ENCODE results near the gene SRD5A3.

SRD5A3 gene

GRCh38 chr4:55378617-55379467 lies 32.8 kb downstream of the SRD5A3 start:
- no peak for DNase-seq

DNA sequence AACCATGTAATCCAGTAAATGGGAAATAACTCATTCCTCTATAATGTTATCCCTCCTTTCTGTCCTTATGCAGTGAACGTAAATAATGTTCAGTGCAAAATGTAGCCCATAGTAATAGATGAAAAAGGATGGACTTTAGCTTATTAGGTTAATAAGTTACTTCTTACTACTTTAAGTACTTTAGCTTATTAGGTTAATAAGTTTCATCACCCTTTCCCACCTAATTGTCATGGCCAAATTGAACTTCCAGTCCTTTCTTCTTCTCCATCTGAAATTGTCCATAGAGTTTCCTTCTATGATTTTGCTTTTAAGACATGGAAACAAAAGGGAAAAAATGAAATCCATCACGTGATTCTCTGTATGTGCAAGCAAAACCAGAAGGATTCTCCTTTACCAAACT lies 34.5 kb downstream of the SRD5A3 start:
- DNase-seq, result no peak

DNA sequence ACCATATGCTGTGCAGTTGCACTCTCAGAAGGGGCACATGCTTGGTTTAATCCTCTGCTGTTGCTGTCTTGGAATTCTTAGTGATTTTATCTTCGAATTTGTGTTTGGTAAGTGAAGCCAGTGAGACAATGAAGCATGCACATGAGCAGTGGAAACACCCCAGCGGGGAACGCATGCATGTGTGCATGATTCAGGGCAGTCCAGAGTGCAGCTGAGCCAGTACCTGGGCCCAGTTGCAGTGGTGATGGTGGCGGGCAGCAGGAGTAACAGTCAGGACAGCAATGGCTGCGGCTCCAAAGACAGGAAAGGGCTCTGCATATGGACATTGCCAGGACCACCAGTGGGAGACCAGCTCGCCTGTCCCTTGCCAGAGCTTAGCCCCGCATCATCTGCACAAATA lies 35.5 kb downstream of the SRD5A3 start:
- DNase-seq, result no peak

DNA sequence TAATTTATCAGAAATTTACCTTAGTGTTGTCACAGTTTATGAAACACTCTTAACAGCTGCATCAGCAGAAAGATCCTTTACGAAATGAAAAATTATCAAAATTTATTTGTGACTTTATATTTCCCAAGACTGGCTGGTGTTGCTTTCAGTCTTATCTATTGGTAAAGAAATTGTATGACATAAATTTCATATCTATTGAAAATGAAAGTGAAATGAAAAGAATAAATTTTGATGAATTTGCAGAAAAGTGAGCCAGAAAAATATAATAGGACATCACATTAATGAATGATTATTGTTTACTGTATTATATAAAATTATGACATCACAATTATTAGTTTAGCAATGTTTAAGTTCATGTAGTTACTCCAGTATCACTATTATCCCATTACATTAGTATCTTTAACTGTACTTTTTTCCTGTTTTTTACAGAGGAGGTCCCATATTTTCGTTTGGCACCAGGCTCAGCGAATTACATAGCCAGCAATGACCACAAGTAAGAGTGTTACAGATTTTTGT lies 36.5 kb downstream of the SRD5A3 start:
- no peak for DNase-seq

DNA sequence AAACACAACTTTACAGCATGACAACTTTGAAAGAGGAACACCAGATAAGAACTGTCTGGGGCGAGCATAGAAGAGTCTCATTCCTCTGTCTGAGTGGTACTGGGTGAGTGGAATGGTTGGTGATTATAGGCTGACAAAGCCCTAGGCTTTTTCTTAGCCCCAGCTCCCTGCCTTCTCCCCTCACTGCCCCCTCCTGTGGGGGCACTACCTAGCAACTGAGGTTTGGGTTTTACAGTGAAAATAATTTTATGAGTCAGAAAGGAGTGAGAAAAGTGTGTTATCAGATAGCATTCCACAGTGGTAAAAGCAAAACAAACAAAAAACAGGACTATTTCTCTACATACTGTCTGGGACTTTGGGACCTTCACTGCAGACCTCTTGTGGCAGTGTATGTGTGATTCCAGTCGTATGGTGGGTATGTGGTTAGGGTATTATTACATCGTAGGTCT lies 39.2 kb downstream of the SRD5A3 start:
- DNase-seq, result no peak

GRCh38 chr4:55386073-55386472 lies 40.0 kb downstream of the SRD5A3 start:
- DNase-seq, result no peak

GRCh38 chr4:55386840-55387239 lies 40.8 kb downstream of the SRD5A3 start:
- no peak for DNase-seq

GRCh38 chr4:55393461-55394320 lies 47.6 kb downstream of the SRD5A3 start:
- DNase-seq, result no peak

DNA sequence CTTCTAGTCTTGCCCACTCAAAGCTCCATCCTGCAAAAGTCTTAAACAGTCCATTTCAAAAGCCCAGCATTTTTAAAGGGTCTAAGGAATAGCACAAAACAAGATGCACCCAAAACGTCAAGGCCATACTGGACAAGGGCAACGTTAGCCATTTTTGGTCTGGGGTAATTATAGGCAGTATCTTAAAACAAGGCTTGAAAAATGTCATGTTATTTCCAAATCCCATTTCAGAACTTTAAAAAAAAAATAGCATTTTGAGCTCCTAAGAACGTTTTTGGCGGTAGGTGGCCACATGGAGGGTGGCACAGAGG lies 49.1 kb downstream of the SRD5A3 start:
- no peak for DNase-seq

- DNase-seq, result peak; percentile 94
These were observed 49.7 kb downstream of the SRD5A3 start, which contains the start of gene TMEM165 for GRCh38 chr4:55395529-55396307. TMEM165 (plus strand) TSS chr4:55395957; CDS start chr4:55396190, 233 bp downstream.

DNA sequence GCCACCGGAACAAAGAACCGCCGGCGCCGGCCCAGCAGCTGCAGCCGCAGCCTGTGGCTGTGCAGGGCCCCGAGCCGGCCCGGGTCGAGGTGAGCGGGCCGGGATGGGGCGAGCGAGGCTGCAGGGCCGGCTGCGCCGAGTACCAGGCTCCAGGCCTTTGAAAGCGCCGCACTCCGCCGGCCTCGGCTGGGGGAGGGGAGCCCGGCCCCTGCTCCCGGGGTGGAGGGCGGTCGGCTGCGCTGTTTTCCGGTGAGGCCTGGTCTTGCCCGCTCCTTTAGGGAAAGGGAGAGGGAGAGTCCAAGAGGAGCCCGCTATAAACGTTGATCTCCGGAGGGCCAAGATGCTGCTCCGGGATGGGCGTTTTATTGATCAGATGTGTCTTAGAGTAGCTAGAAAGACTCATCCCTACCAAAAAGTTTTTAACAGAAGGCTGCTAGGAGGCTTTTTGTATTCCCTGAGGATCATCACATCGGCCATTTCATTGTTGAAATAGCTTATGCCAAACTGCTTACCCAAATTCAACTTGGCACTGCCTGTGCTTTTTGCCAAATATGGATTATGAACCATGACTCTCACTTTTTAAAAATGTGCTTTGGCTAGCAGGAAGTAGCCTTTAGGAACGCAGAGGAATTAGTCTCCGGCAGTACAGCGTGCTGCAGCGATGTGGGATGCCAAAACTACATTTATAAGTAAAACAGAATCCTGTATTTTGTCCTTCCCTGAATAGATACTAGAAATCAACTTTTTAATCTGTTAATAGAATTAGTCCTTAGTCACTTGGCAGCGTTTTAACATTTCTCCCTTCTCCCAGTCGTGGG lies 50.5 kb downstream of the SRD5A3 start:
- DNase-seq, result peak; percentile 75

DNA sequence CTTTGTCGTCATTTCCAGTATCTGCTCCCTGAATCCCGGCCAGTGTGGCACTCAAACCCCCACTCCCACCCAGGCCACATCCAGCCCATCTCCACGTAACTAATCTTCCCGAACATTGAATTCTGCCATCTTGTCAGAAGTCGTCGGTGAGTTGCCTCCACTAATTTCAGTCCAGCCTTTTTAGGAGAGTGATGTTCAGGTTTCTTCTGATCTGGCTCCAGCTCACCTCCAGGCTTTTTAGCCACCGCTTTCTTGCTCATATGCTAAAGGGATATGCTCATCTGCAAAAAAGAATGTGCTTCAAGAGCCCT lies 51.0 kb downstream of the SRD5A3 start:
- DNase-seq, result peak; percentile 34

DNA sequence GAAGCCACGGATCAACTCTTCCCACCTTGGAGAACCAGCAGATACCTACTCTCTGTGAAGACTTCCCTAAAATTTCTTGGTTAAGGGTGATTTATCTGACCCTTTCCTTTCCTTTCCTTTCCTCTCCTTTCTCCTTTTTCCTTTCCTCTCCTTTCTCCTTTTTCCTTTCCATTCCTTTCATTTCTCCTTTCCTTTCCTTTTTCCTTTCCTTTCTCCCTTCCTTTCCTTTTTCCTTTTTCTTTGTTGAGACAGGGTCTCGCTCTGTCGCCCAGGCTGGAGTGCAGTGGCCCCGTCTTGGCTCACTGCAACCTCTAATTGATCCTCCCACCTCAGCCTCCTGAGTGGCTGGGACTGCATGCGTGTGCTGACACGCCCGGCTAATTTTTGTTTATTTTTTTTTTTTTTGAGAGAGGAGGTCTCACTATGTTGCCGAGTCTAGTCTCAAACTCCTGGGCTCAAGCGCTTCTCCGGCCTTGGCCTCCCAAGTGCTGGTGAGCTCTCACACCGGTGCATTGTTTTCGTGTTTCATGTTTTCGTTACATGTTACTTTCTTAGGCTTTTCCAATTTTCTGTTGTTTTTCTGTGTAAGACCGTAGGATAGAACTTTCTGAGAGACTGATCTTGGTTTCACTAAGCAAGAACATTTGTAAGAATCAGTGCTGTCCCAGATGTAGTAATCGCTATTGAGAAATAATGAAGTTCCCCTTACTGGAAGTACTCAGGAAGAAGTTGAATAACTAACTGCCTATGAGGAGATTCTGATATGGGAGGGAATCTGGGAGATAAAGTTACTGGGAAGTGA lies 51.7 kb downstream of the SRD5A3 start:
- no peak for DNase-seq

DNA sequence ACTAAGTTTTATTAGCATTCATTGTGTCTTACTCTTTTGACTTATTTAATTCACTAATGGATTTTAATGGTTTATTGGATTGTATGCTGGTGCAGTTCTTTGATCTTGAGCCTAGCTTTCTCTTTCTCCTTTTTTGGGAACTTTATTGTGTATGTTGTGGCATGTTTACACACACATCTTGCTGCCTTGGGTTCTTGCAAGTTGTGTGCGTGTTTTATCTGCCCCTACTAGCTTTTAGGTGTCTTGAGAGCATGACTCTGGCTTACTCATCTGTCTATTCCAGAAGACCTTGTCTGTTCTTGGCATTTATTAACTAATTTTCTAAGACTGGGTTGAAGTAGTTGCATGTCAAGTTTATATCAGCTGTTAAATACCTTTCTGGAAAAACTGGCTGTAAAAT lies 52.4 kb downstream of the SRD5A3 start:
- DNase-seq, result no peak

- DNase-seq, result no peak
These were observed 52.9 kb downstream of the SRD5A3 start for GRCh38 chr4:55398966-55399365.

GRCh38 chr4:55399581-55399980 lies 53.5 kb downstream of the SRD5A3 start:
- no peak for DNase-seq

DNA sequence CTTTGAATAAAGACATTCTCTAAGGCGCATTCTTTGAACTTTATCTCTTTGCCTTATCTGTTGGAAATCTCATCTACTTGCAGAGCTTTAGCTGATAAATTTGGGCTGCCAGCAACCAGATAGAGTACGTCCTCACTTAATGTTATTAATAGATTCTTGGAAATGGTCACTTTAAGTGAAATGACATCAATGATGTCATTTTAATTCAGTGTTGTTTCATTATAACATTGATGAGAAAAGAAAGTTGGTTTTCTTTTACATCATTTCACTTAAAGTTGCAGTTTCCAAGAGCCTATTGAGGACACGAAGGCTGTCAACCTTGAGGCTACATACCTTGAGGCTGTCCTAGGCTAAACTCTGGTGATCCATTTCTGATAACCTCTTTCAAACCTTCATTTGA lies 59.0 kb downstream of the SRD5A3 start:
- no peak for DNase-seq

- no peak for DNase-seq
These were observed 60.5 kb downstream of the SRD5A3 start for GRCh38 chr4:55406545-55406944.

DNA sequence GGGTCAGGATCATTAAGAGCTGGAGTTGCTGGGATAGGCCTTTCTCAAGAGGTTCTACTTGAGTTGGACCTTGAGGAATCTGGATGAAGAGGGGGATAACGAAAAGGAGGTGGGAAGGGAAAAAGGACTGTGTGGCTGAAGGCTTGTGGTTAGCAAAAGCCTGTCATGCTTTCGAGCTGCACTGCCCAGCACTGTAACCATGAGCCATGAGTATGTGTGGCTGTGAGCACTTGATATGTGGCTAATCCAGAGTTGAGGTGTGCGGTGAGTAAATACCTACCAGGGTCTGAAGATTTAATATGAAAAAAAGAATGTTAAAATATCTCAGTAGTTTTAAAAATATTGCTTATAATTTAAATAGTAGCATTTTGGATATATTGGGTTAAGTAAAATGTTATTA lies 61.1 kb downstream of the SRD5A3 start:
- no peak for DNase-seq

DNA sequence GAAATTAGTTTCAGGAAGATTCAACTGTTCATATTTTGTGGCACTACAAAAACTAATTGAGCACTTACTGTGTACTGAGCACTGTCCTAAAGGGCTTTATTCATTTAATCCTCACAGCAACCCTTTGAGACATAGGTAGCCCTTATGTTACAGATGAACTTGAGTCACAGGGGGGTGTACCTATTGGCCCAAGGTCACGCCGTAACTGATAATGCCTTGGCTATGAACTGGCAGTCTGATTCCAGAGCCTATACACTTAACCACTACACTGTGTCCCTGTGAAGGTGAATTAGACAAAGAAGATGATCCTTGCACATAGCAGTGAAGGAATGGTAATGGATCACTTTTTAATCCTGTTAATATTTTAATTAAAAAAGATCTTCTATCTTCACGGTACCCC lies 61.7 kb downstream of the SRD5A3 start:
- DNase-seq, result no peak

GRCh38 chr4:55409468-55410171 lies 63.6 kb downstream of the SRD5A3 start:
- peak; percentile 36 for DNase-seq
